ENCODE results near the gene KCNT1. TPM values are rescaled to one million over a fixed set of nuclear protein-coding genes. Genes with fewer than 3 reads are reported as not detected.

The KCNT1 gene
- total and polyA plus RNA-seq, 2 experiments from 2014 or later = 0.27 TPM; not detected in 1

GRCh38 chr9:135745189-135745588, 43.2 kb downstream of the KCNT1 start:
- H3K27ac ChIP-seq = no peak overlapping the region
- no peak for TF ChIP-seq CTCF (IDR thresholded peaks at IDR 0.05; ENCODE audit: poor library complexity)
- TF ChIP-seq EZH2 (IDR thresholded peaks at IDR 0.05; ENCODE audit: borderline replicate concordance) = no peak
- no peak for TF ChIP-seq EZH2phosphoT487 (IDR thresholded peaks at IDR 0.05; ENCODE audit: low read depth, severe bottlenecking, unreplicated experiment)
- 89% methylated on average over 21 of the region's 21 CpGs for WGBS (ENCODE audit: low lambda C conversion rate, missing lambda C conversion rate)
- no peak overlapping the region for H3K4me3 ChIP-seq
- H3K4me1 ChIP-seq (ENCODE audit: insufficient read depth) = no peaks in the 10 kb centered on the region
- H3K27me3 ChIP-seq = no peaks in the 10 kb centered on the region
- no peaks in the 10 kb centered on the region for H4K20me1 ChIP-seq (ENCODE audit: insufficient read depth, poor library complexity, severe bottlenecking)
- no peak overlapping the region for H2AFZ ChIP-seq
- H3K9me3 ChIP-seq (ENCODE audit: low read depth) = no peaks in the 10 kb centered on the region
- DNase-seq (ENCODE audit: low spot score) = no peak
- H3K36me3 ChIP-seq (replicated peaks; ENCODE audit: insufficient read depth, low read depth) = no peaks in the 10 kb centered on the region
- H3K4me2 ChIP-seq = no peak overlapping the region
- no peaks in the 10 kb centered on the region for H3K9me2 ChIP-seq (replicated peaks; ENCODE audit: insufficient read depth)
- no peaks in the 10 kb centered on the region for H3K79me2 ChIP-seq

DNA sequence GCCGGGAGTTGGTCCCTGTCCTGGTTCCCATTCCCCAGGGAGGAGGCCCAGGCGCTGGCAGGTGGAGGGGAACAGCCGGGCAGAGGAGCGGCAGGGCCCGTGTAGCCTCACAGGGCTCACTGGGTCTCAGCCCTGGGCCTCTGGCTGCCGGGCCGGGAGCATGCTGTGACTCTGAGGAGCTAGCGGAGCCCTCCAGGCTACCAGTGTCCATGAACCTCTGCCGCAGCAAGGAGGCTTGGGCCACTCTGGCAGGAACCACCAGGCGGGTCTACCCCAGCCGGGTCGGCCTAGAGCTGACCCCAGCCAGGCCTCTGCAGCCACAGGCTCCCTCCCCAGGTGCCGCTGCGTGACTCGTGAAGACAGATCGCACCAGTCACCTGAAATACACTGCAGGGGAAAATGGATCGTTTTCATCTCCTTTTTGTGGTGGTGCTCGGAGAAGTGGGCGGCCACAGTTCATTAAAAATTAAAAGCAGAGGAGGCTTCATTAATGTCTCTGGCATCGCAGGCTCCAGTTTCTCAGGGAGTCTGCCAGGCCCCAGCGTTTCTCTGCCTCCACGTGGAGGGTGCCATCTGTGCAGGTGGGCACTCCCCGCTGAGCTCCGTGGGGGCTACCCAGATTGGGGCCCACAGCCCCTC, 43.8 kb downstream of the KCNT1 start:
- 88% methylated on average over 24 of the region's 24 CpGs for WGBS (ENCODE audit: low lambda C conversion rate, missing lambda C conversion rate)
- no peaks in the 10 kb centered on the region for H3K36me3 ChIP-seq (replicated peaks; ENCODE audit: insufficient read depth, low read depth)
- no peak for DNase-seq (ENCODE audit: low spot score)
- no peaks in the 10 kb centered on the region for H3K9me2 ChIP-seq (replicated peaks; ENCODE audit: insufficient read depth)
- H3K79me2 ChIP-seq = no peaks in the 10 kb centered on the region
- H3K9me3 ChIP-seq (ENCODE audit: low read depth) = no peaks in the 10 kb centered on the region
- H3K4me1 ChIP-seq (ENCODE audit: insufficient read depth) = no peaks in the 10 kb centered on the region
- no peak for TF ChIP-seq EZH2 (IDR thresholded peaks at IDR 0.05; ENCODE audit: borderline replicate concordance)
- TF ChIP-seq CTCF (IDR thresholded peaks at IDR 0.05; ENCODE audit: poor library complexity) = no peak
- TF ChIP-seq EZH2phosphoT487 (IDR thresholded peaks at IDR 0.05; ENCODE audit: low read depth, severe bottlenecking, unreplicated experiment) = no peak
- no peak overlapping the region for H3K27ac ChIP-seq
- no peak overlapping the region for H2AFZ ChIP-seq
- no peak overlapping the region for H3K4me3 ChIP-seq
- H4K20me1 ChIP-seq (ENCODE audit: insufficient read depth, poor library complexity, severe bottlenecking) = no peaks in the 10 kb centered on the region
- H3K27me3 ChIP-seq = no peaks in the 10 kb centered on the region
- H3K4me2 ChIP-seq = no peak overlapping the region

GRCh38 chr9:135746565-135746964, 44.6 kb downstream of the KCNT1 start:
- Histone ChIP-seq H4K20me1 (ENCODE audit: insufficient read depth, poor library complexity, severe bottlenecking) (no peaks in the 10 kb centered on the region), H3K9me2 (replicated peaks; ENCODE audit: insufficient read depth) (no peaks in the 10 kb centered on the region), H3K4me1 (ENCODE audit: insufficient read depth) (no peaks in the 10 kb centered on the region), H3K36me3 (replicated peaks; ENCODE audit: insufficient read depth, low read depth) (no peaks in the 10 kb centered on the region), H3K4me2 (no peak overlapping the region), H3K9me3 (ENCODE audit: low read depth) (no peaks in the 10 kb centered on the region), H2AFZ (no peak overlapping the region), H3K27me3 (no peaks in the 10 kb centered on the region), H3K4me3 (no peak overlapping the region), H3K27ac (no peak overlapping the region), H3K79me2 (no peaks in the 10 kb centered on the region)
- TF ChIP-seq EZH2 (IDR thresholded peaks at IDR 0.05; ENCODE audit: borderline replicate concordance) = no peak
- no peak for TF ChIP-seq CTCF (IDR thresholded peaks at IDR 0.05; ENCODE audit: poor library complexity)
- TF ChIP-seq EZH2phosphoT487 (IDR thresholded peaks at IDR 0.05; ENCODE audit: low read depth, severe bottlenecking, unreplicated experiment) = no peak
- 88% methylated on average over 9 of the region's 9 CpGs for WGBS (ENCODE audit: low lambda C conversion rate, missing lambda C conversion rate)
- DNase-seq (ENCODE audit: low spot score) = no peak

Data from hepatocyte (in vitro differentiated cells).